Astrocyte of the hippocampus (primary cell): Measurements from ENCODE around the gene ALKBH3.

ENCODE experiments used
- DNase-seq: peaks from one replicate; pipeline ENCODE4 v3.0.0; 2011; ENCODE audit warnings: low read depth, low spot score

ALKBH3 gene

GRCh38 chr11:43880640-43881159 is at the start of gene ALKBH3:
TSS of gene ALKBH3 (plus strand) at chr11:43880831. CDS start at chr11:43882653, 1,822 bp downstream.
- peak; percentile 96 for DNase-seq

GRCh38 chr11:43830928-43831440 is 49.6 kb upstream of the ALKBH3 start:
- DNase-seq = peak; percentile 98

- peak; percentile 21 for DNase-seq
Measured at GRCh38 chr11:43832536-43832935, 48.1 kb upstream of the ALKBH3 start.

DNA sequence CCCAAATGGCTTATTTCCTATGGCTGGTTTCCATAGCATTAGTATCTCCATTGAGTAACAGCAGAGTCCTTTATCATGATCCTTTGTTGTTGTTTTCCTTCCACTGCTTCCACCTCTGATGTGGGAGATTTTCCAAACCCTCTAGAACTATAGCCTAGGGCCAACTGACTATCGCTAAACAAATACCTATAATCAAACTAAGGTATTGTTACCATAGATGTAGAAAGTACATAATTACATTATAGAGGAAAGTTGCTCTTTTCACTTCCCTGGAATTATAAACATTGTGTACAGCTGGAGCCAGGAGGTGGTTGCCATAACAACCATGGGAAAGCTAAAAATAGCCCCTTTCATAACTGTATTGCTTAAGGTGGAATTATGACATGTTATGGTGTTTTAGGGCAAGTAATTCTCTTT is 47.0 kb upstream of the ALKBH3 start:
- peak; percentile 46 for DNase-seq

DNA sequence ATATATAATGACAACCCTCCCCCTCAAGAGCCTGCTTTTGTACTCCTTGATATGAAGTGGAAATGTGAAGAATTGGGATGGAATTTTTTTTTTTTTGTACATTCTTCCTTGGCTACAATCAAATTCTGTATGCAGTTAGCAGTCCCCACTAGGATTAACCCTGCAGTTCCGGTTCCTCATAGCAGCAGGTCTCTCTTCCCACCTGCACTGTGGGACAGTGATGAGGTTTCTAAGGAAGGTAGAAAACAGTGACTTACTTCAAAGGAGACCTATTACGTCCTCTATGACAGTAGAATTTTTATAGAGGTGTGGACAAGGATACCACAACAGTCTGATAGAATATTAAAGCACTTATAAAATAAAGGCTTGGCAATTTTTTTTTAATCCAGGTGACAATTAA is 46.3 kb upstream of the ALKBH3 start:
- DNase-seq = no peak

DNA sequence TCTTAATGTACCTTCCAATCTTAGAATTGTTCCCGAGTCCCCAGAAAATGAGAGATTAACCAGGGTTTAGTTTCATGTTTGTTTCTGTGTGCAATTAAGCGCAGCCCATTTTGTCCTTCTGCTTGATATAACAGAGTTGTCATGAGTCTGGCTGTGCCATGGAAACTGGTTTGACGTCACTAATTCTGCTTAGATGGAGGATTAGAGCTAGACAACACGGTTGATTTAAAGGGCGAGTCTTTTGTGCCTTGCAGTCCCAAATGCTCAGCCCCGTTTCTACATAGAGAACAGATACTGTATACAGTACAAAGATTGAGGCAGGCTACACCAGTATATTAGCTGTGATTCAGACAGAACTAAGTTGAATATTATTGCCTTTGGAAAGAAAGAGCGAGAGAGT is 45.5 kb upstream of the ALKBH3 start:
- DNase-seq = peak; percentile 77

- no peak for DNase-seq
Measured at GRCh38 chr11:43837879-43838278, 42.8 kb upstream of the ALKBH3 start.

GRCh38 chr11:43842021-43842420 is 38.6 kb upstream of the ALKBH3 start:
- no peak for DNase-seq

- no peak for DNase-seq
Measured at GRCh38 chr11:43845816-43846215, 34.8 kb upstream of the ALKBH3 start.

GRCh38 chr11:43852057-43852636 is 28.5 kb upstream of the ALKBH3 start:
- peak; percentile 87 for DNase-seq

DNA sequence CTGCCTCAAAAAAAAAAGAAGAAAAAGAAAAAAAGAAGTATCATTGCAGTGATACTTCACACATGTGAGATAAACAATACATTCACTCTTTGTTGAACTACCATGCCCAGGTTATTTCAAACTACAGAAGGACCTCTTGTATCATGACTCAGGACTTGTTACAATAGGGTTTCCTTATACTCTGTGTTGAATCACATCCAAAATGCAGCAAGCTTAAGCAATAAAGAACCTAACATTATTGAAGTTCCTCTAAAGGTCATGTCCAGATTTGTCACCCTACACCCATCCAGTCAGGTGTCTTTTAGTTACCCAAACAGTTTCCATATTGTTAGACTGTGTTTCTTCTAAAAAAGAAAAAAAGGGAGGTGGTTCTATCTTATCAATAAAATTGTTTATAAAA is 26.9 kb upstream of the ALKBH3 start:
- no peak for DNase-seq

GRCh38 chr11:43856993-43857392 is 23.6 kb upstream of the ALKBH3 start:
- DNase-seq = no peak

DNA sequence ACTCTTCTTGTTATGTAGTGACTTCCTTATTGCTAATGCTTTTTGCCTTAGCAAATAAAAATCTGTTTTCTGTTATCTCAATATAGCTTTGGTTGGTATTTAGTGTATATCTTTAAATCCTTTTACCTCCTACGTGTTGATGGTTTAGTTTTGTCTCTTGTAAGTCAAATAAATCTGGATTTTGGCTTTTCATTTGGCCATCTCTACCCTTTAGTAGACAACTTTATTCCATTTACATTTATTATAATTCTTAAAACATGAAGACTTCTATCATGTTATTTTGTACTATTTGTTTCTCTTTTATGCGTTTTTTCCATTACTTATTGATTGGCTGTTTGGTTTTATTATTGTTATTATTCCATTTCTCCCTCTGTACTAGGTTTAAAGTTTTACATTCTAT is 19.5 kb upstream of the ALKBH3 start:
- DNase-seq = no peak

DNA sequence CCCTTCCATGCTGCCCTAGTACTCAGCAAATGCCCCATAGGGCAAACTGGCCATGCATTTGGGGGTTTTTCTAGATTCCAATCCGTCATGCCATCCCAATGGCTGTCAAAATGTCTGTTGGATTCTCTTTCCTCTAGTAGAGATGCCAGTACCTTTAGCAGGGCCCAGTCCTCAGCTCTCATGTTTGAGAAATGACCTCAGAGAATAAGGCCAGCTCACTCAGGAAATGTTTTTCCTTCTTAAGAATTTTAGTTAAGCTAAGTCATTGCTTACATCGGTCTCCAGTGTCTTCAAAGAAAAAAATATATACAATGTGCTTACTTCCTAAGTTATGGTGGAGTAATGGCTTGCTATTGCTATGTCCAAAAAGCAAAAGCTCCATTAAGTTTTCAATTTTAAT is 14.1 kb upstream of the ALKBH3 start:
- DNase-seq = no peak

- no peak for DNase-seq
Measured at GRCh38 chr11:43866969-43867368, 13.7 kb upstream of the ALKBH3 start.

- DNase-seq = peak; percentile 37
Measured at GRCh38 chr11:43868852-43869567, 11.6 kb upstream of the ALKBH3 start.

DNA sequence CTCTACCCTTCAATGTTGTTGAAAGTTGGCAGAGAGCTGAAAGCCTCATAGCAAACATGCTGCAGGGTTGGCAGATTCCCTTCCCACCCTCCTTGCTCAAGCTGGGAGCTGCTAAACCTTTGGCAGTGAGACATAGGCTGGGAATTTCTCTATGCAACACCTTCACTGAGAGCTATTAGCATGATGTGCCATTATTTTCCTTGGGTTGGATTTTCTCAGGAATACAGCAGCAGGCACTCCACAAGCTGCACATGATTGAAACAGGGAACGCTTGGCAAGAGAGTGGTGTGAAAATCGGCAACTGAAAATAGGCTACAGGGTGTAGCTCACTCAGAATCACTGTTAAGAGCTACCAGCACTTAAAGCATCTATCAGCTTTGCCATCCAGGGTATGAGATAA is 9.6 kb upstream of the ALKBH3 start:
- DNase-seq = peak; percentile 10

GRCh38 chr11:43872995-43873394 is 7.6 kb upstream of the ALKBH3 start:
- no peak for DNase-seq

DNA sequence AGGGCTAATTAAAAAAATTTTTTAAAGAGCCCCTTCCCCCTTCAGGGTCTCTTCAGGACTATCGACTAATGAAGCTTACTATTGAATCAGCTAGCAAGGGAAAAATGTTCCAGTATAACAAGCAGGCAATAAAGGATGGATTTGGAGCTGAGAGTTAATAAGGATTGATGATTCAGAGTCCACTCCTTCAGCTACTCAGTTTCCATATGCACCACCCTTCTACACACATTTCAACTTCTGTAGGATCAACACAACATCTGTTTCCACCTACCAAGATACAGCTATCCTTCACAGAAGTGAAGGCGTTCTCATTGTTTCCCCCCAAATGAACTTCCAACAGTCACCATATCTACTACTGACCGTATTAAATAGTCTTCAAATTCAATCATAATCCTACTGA is 6.6 kb upstream of the ALKBH3 start:
- DNase-seq = no peak

GRCh38 chr11:43874738-43875137 is 5.9 kb upstream of the ALKBH3 start:
- no peak for DNase-seq

GRCh38 chr11:43879789-43880639 is 617 bp upstream of the ALKBH3 start:
- DNase-seq = no peak

GRCh38 chr11:43892851-43893250 is 12.2 kb downstream of the ALKBH3 start:
- DNase-seq = no peak
